ENCODE data around the gene HERC4. TPM values are rescaled to one million over a fixed set of nuclear protein-coding genes. Genes with fewer than 3 reads are reported as not detected.

HERC4 gene
- total and polyA plus RNA-seq, 8 donors: 11.2 to 30.7 (median 14.1) TPM

DNA sequence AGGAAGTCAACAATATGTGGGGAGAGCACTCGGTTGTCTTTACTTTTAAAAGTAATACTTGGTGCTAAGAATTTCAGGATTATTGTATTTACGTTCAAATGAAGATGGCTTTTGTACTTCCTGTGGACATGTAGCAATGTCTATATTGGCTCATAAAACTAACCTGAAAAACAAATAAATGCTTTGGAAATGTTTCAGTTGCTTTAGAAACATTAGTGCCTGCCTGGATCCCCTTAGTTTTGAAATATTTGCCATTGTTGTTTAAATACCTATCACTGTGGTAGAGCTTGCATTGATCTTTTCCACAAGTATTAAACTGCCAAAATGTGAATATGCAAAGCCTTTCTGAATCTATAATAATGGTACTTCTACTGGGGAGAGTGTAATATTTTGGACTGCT, 157.9 kb downstream of the HERC4 start:
- Histone ChIP-seq H3K36me3 (peaks cover 0 to 28% (median 3%) of the 10 kb centered on the region in 3 donors), H3K4me1 (no peaks in the 10 kb centered on the region), H3K27me3 (no peaks in the 10 kb centered on the region), H3K9me3 (no peaks in the 10 kb centered on the region), H3K4me3 (no peak overlapping the region), H3K27ac (no peak overlapping the region)
- WGBS, 2 donors: 84 to 92% methylated on average over 2 of the region's 2 CpGs
- intact Hi-C loops (cut with DNase I): no loop called here
- no peak for DNase-seq
- ATAC-seq: no peak
- TF ChIP-seq, protein P1, sequence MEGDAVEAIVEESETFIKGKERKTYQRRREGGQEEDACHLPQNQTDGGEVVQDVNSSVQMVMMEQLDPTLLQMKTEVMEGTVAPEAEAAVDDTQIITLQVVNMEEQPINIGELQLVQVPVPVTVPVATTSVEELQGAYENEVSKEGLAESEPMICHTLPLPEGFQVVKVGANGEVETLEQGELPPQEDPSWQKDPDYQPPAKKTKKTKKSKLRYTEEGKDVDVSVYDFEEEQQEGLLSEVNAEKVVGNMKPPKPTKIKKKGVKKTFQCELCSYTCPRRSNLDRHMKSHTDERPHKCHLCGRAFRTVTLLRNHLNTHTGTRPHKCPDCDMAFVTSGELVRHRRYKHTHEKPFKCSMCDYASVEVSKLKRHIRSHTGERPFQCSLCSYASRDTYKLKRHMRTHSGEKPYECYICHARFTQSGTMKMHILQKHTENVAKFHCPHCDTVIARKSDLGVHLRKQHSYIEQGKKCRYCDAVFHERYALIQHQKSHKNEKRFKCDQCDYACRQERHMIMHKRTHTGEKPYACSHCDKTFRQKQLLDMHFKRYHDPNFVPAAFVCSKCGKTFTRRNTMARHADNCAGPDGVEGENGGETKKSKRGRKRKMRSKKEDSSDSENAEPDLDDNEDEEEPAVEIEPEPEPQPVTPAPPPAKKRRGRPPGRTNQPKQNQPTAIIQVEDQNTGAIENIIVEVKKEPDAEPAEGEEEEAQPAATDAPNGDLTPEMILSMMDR (IDR thresholded peaks at IDR 0.05): no peak
- no peak for FAIRE-seq

DNA sequence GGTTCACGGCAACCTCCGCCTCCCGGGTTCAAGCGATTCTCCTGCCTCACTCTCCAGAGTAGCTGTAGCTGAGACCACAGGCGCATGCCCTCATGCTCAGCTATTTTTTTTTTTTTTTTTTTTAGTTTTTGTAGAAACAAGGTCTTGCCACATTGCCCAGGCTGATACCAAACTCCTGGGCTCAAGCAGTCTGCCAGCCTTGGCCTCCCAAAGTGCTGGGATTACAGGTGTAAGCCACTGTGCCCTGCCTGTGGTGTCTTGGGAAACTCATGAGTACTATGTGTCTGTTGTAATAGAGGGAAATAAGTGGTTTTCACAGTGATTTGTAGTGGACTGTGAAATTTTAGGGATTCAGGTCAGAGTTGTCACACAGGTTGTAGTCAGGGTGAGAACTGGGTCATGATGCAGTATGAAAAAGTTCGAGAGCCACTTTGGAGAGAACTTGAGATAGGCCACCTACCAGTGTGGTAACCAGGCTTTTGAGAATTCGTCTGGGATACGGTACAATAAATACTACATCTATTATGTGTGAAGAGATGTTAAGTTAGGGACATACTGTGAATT, 160.2 kb downstream of the HERC4 start:
- intact Hi-C loops (cut with DNase I): no loop called here
- DNase-seq (no peak), FAIRE-seq (no peak), ATAC-seq (no peak)
- TF ChIP-seq, protein P1 (IDR thresholded peaks at IDR 0.05): no peak
- Histone ChIP-seq H3K36me3 (peaks cover 0 to 43% (median 13%) of the 10 kb centered on the region in 3 donors), H3K27me3 (no peaks in the 10 kb centered on the region), H3K27ac (no peak overlapping the region), H3K4me1 (no peaks in the 10 kb centered on the region), H3K9me3 (no peaks in the 10 kb centered on the region), H3K4me3 (no peak overlapping the region)
- WGBS, 2 donors: 94 to 97% methylated on average over 8 of the region's 8 CpGs

DNA sequence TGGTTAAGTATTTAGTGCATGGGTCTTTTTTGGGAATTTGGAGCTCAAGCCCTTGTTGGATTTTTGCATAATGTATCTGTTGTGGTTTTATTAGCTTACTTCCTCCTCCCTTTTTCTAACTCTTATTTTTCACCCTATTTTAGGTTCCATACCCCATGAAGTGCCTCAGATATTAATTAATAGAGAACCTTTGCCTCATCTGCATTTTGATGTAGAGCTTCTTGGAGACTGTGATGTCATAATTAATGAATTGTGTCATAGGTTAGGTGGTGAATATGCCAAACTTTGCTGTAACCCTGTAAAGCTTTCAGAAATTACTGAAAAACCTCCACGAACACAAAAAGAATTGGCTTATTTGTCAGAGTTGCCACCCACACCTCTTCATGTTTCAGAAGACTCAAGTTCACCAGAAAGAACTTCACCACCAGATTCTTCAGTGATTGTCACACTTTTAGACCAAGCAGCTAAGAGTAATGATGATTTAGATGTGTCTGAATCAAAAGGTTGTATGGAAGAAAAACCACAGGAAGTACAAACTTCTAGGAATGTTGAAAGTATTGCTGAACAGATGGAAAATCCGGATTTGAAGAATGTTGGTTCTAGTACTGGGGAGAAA, 162.6 kb downstream of the HERC4 start:
- Histone ChIP-seq H3K36me3 (peaks cover 0 to 67% (median 30%) of the 10 kb centered on the region in 3 donors), H3K4me3 (no peak overlapping the region), H3K9me3 (no peaks in the 10 kb centered on the region), H3K27me3 (no peaks in the 10 kb centered on the region), H3K4me1 (no peaks in the 10 kb centered on the region), H3K27ac (no peak overlapping the region)
- DNase-seq (no peak), FAIRE-seq (no peak), ATAC-seq (no peak)
- intact Hi-C loops (cut with DNase I): no loop called here
- TF ChIP-seq, protein P1 (IDR thresholded peaks at IDR 0.05): no peak
- 80 to 86% methylated on average over 2 of the region's 2 CpGs for WGBS, 2 donors

DNA sequence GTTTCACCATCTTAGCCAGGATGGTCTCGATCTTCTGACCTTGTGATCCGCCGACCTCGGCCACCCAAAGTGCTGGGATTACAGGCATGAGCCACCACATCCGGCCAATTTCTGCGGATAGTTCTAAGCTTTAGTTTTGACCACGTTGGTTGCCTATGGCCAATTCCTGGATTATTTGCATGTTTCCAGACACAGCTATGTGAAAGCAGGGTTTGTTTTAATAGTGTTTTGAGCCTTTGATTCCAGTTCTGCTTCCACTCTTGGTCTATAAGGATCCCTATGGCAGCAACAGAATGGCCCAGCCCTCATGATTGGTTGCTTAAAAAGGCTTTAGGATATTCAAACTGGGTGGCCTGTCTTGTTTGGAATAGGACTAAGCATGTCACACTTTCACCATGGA, 171.5 kb downstream of the HERC4 start:
- WGBS, 2 donors: 90 to 92% methylated on average over 7 of the region's 7 CpGs
- Histone ChIP-seq H3K4me1 (no peaks in the 10 kb centered on the region), H3K27ac (no peak overlapping the region), H3K4me3 (no peak overlapping the region), H3K36me3 (peaks cover 0 to 21% (median 12%) of the 10 kb centered on the region in 3 donors), H3K27me3 (no peaks in the 10 kb centered on the region), H3K9me3 (no peaks in the 10 kb centered on the region)
- DNase-seq (no peak), ATAC-seq (no peak), FAIRE-seq (no peak)
- TF ChIP-seq, protein P1 (IDR thresholded peaks at IDR 0.05): no peak
- intact Hi-C loops (cut with DNase I): no loop called here

DNA sequence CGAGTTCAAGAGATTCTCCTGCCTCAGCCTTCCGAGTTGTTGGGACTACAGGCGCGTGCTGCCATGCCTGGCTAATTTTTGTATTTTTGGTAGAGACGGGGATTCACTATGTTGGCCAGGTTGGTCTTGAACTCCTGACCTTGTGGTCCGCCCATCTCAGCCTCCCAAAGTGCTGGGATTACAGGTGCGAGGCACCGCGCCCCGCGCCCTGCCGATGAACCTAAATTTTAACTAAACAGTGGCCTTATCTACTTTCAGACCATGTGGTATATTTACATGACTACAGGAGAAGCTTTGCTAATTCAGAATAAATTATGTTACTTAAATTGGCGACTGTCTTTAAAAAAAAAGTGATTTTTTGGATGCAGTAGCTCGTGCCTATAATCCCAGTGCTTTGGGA, 181.4 kb downstream of the HERC4 start:
- H3K4me1 ChIP-seq: peaks cover 0 to 12% (median 1%) of the 10 kb centered on the region in 3 donors
- DNase-seq (no peak), FAIRE-seq (no peak), ATAC-seq (no peak)
- TF ChIP-seq, protein P1 (IDR thresholded peaks at IDR 0.05): no peak
- no peaks in the 10 kb centered on the region for H3K9me3 ChIP-seq
- no peak overlapping the region for H3K27ac ChIP-seq
- WGBS, 2 donors: 90 to 91% methylated on average over 14 of the region's 14 CpGs
- no peaks in the 10 kb centered on the region for H3K27me3 ChIP-seq
- H3K4me3 ChIP-seq: no peak overlapping the region
- H3K36me3 ChIP-seq: peaks cover 0 to 23% (median 10%) of the 10 kb centered on the region in 3 donors
- intact Hi-C loops (cut with DNase I): no loop called here
